Measurements from ENCODE around the gene DLG2.

Gene DLG2

DNA sequence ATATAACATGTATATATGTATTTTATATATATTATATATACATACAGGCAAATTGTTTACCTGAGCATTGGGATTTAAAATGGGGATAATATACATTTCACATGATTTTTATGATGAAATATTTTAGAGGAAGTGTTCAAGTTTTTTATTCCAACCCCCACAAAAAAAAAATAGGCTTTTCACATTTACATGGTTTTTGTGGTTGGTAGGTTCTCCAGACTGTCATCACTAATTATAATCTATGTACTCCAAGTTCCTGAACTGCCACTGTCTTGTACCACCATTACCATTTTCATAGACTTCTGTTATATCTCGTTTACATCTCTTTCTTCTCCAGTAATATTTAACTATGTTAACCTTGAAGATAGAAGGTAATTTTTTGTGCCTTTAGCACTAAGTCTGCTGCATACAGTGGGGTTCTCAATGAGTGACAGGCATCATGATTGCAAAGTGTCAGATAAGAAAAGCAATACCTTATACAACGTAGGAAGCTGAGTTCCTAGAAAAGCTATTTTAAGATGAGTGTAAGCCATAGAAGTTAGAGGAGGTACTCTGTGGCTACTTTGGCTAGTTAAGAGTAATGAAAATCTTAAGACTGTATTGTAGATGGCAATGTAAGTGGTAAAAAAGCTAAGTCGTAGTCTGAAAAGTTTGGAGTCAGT is 25.8 kb upstream of the DLG2 start:
- no peak for DNase-seq (ENCODE audit: low read depth)
- no peak overlapping the region for H3K4me3 ChIP-seq (ENCODE audit: low read length)
- TF ChIP-seq CTCF (IDR thresholded peaks at IDR 0.05; ENCODE audit: insufficient read depth, low read depth, low read length, missing control alignments) = no peak

- TF ChIP-seq CTCF (IDR thresholded peaks at IDR 0.05; ENCODE audit: insufficient read depth, low read depth, low read length, missing control alignments) = no peak
- no peak for DNase-seq (ENCODE audit: low read depth)
- no peak overlapping the region for H3K4me3 ChIP-seq (ENCODE audit: low read length)
Measured at GRCh38 chr11:85651118-85651517, 24.0 kb upstream of the DLG2 start.

DNA sequence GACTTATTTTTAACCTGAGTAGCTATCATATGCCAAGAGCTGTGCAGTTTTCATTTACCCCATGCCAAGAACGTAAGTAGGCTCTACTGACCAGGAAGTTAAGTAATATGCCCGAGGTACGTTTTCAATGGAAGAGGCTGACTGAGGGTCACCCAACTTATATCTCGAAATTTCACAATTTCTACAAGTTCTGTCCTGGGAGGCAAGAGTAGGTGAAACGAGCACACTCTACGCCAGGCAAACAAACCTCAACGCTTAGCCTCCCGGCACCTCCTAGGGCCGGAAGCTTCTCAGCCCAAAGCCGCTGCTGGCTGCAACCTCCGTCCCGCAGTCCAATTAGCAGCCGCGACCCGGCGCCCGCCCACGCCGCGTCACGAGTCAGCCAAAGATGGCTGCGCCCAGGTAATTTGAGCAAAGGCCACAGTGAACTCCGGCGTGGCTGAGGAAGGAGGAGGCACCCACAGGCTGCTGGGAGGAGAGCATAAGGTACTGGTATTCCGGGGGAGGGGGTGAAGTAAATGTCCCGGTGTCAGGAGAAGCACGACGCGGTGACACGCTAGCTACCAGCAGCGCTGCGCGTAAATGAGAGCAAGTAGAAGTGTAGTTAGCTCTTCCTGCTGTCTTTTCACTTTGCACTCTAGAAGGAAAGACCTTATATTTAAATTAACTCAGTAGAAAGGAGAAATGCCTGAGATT is 20.6 kb upstream of the DLG2 start, which contains the start of gene TMEM126A:
TSS of gene TMEM126A (plus strand) at position 364 of the 696 bp plus-strand sequence. CDS start 2,289 bp downstream, outside the sequence.
- DNase-seq (ENCODE audit: low read depth) = peak; percentile 93

DNA sequence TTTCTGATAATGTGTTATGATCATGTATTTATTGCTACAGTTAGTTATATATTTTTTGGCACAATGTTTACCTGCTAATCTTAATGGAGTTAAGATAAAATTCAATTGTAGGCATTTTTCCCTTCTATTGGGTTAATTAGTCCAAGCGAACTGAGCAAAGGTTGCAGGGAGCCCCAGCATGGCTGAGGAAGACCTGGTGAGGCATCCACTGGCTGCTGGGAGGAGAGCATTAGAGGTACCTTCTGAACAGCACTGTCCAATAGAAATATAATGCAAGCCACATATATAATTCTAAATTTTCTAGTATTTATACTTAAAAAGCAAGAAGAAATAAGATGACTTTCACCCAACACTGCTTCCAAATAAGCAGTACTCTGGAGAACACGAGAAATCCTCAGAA is 19.9 kb upstream of the DLG2 start:
- DNase-seq (ENCODE audit: low read depth) = no peak
- H3K4me3 ChIP-seq (ENCODE audit: low read length) = peak overlapping the region; percentile 85
- TF ChIP-seq CTCF (IDR thresholded peaks at IDR 0.05; ENCODE audit: insufficient read depth, low read depth, low read length, missing control alignments) = no peak

More for the DNA sequence above, 20.6 kb upstream of the DLG2 start, which contains the start of gene TMEM126A:
- TF ChIP-seq CTCF (IDR thresholded peaks at IDR 0.05; ENCODE audit: insufficient read depth, low read depth, low read length, missing control alignments) = no peak
- H3K4me3 ChIP-seq (ENCODE audit: low read length) = peak within 1 kb of the TSS; percentile 85

DNA sequence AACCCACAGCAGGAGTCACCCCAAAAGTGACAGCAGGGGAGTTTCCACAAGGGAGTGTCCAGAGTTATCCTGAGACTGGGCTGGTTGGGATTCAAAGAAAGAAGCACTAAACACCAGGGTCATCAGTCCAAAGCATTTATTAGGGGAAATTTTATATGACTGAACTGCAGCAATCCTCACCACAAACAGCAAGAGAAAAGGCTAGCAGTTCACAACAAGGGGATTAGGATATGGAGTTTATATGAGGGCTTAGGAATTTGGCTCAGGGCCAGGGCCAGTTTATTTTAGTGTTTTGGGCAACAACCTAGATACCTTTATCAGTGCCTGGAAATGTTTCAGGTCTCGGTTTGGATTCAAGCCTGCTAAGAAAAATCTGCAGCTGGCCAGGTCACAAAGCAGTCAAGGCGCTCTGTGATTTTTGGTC is 16.1 kb upstream of the DLG2 start:
- H3K4me3 ChIP-seq (ENCODE audit: low read length) = no peak overlapping the region
- no peak for DNase-seq (ENCODE audit: low read depth)
- no peak for TF ChIP-seq CTCF (IDR thresholded peaks at IDR 0.05; ENCODE audit: insufficient read depth, low read depth, low read length, missing control alignments)

DNA sequence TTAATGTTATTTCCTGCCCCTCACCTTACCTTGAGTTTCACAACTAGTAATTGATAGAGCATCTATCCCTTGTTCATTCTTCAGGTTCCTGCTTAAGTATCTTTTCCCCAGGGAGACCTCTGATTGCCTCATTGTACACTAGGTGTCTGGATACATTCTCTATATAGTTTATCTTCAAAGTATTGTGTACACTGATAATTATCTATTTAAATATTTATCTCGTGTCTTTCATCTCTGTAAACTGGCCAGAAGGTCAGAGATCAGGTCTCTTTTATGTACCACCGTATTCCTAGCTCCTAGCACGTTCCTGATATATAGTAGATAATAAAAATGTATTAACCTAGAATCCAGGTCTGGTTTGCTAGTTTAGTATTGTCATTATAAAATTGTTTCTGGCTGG is 7.6 kb upstream of the DLG2 start:
- no peak for TF ChIP-seq CTCF (IDR thresholded peaks at IDR 0.05; ENCODE audit: insufficient read depth, low read depth, low read length, missing control alignments)
- DNase-seq (ENCODE audit: low read depth) = no peak
- H3K4me3 ChIP-seq (ENCODE audit: low read length) = no peak overlapping the region

Data from epithelial cell of esophagus (primary cell).